HEK293 (cell line): ENCODE results near the gene SLC38A8.

Source experiments
- CTCF ChIA-PET: fragments of 350-600 bp; formaldehyde crosslinking; extraction: SDS; loops from one replicate; lab custom pipeline; 2021; ENCODE audit warnings: antibody characterized with exemption; lab: Yijun Ruan, JAX
- POLR2A ChIA-PET: fragments of 300-600 bp; formaldehyde crosslinking; extraction: SDS; loops from one replicate; lab custom pipeline; 2020; ENCODE audit warnings: antibody characterized with exemption, inconsistent platforms; lab: Yijun Ruan, JAX
- H3K27ac ChIP-seq: fragments of 200-500 bp; sonication (Bioruptor generic); 2 replicates; pipeline ENCODE4 v1.5.1; 2014; ENCODE audit warnings: low read depth, low read length, control low read depth, inconsistent platforms; ENCODE audit errors: extremely low read depth
- H3K36me3 ChIP-seq, 2 experiments: fragments of 200-500 bp in 1 of 2; sonication (Bioruptor generic) in 1 of 2; 1 replicate in 1 of 2; 2 replicates in 1 of 2; pipeline ENCODE4 v1.5.1; 2014 to 2017; ENCODE audit warnings: inconsistent platforms in 2 of 2, low read length in 2 of 2; ENCODE audit not compliant: control insufficient read depth in 2 of 2, insufficient read depth in 1 of 2
- H3K4me1 ChIP-seq: fragments of 200-500 bp; sonication (Bioruptor generic); 2 replicates; pipeline ENCODE4 v1.5.1; 2014; ENCODE audit warnings: mild to moderate bottlenecking, low read length, inconsistent platforms; ENCODE audit not compliant: control insufficient read depth, insufficient read depth
- H3K4me3 ChIP-seq: 2 replicates; pipeline ENCODE4 v1.5.1; 2011; ENCODE audit warnings: low read depth, mild to moderate bottlenecking, control low read depth, low read length, moderate library complexity
- H3K9me3 ChIP-seq: fragments of 200-500 bp; sonication (Bioruptor generic); 2 replicates; pipeline ENCODE4 v1.5.1; 2014; ENCODE audit warnings: low read depth, low read length, inconsistent platforms; ENCODE audit not compliant: control insufficient read depth, insufficient read depth
- CTCF ChIP-seq: fragments of 450-650 bp; formaldehyde crosslinking; IDR thresholded peaks from 2 replicates; pipeline ENCODE4 v1.5.1; 2016; ENCODE audit warnings: missing biosample characterization, missing genetic modification characterization
- GLI4 ChIP-seq: fragments of 450-650 bp; formaldehyde crosslinking; IDR thresholded peaks from 2 replicates; pipeline ENCODE4 v1.5.1; 2016; ENCODE audit warnings: missing biosample characterization, missing genetic modification characterization
- GLIS1 ChIP-seq: fragments of 450-650 bp; formaldehyde crosslinking; IDR thresholded peaks from 2 replicates; pipeline ENCODE4 v1.5.1; 2016; ENCODE audit warnings: missing biosample characterization, missing genetic modification characterization
- HOXD13 ChIP-seq: sonication (generic); formaldehyde crosslinking; IDR thresholded peaks from 2 replicates; pipeline ENCODE4 v1.8.0; 2022; ENCODE audit warnings: missing genetic modification reagents, borderline replicate concordance
- MYNN ChIP-seq: fragments of 450-650 bp; formaldehyde crosslinking; IDR thresholded peaks from 2 replicates; pipeline ENCODE4 v1.5.1; 2016; ENCODE audit warnings: missing biosample characterization, missing genetic modification characterization, borderline replicate concordance
- MZF1 ChIP-seq: fragments of 450-650 bp; formaldehyde crosslinking; IDR thresholded peaks from 2 replicates; pipeline ENCODE4 v1.5.1; 2017; ENCODE audit warnings: missing biosample characterization, missing genetic modification characterization, borderline replicate concordance
- TCF7L2 ChIP-seq: IDR thresholded peaks from 2 replicates; pipeline ENCODE4 v1.6.1; 2011; ENCODE audit warnings: low read depth, mild to moderate bottlenecking, inconsistent platforms, low read length, moderate library complexity, borderline replicate concordance
- ZFHX2 ChIP-seq: fragments of 450-650 bp; formaldehyde crosslinking; conservative IDR thresholded peaks from 2 replicates; pipeline ENCODE4 v1.5.1; 2016; ENCODE audit warnings: missing biosample characterization, missing genetic modification characterization
- ZFP3 ChIP-seq: fragments of 450-650 bp; formaldehyde crosslinking; IDR thresholded peaks from 2 replicates; pipeline ENCODE4 v1.5.1; 2016; ENCODE audit warnings: low read depth, missing biosample characterization, missing genetic modification characterization
- ZNF112 ChIP-seq: fragments of 450-650 bp; formaldehyde crosslinking; IDR thresholded peaks from 2 replicates; pipeline ENCODE4 v1.5.0; 2017; ENCODE audit warnings: missing biosample characterization, missing genetic modification characterization
- ZNF223 ChIP-seq: fragments of 450-650 bp; formaldehyde crosslinking; IDR thresholded peaks from 2 replicates; pipeline ENCODE4 v1.5.1; 2016; ENCODE audit warnings: missing biosample characterization, missing genetic modification characterization
- ZNF394 ChIP-seq: fragments of 450-650 bp; formaldehyde crosslinking; IDR thresholded peaks from 2 replicates; pipeline ENCODE4 v1.5.1; 2016; ENCODE audit warnings: missing biosample characterization, missing genetic modification characterization, mild to moderate bottlenecking, moderate library complexity, borderline replicate concordance
- ZNF449 ChIP-seq: fragments of 450-650 bp; formaldehyde crosslinking; IDR thresholded peaks from 2 replicates; pipeline ENCODE4 v1.5.1; 2017; ENCODE audit warnings: missing biosample characterization, mild to moderate bottlenecking, missing genetic modification characterization, moderate library complexity
- ZNF571 ChIP-seq: fragments of 450-650 bp; formaldehyde crosslinking; IDR thresholded peaks from 2 replicates; pipeline ENCODE4 v1.5.0; 2017; ENCODE audit warnings: missing biosample characterization, missing genetic modification characterization
- ZNF623 ChIP-seq: fragments of 450-650 bp; formaldehyde crosslinking; IDR thresholded peaks from 2 replicates; pipeline ENCODE4 v1.5.1; 2016; ENCODE audit warnings: missing biosample characterization, missing genetic modification characterization
- ZNF660 ChIP-seq: fragments of 450-650 bp; IDR thresholded peaks from 2 replicates; pipeline ENCODE4 v1.5.1; 2018; ENCODE audit warnings: missing biosample characterization, mild to moderate bottlenecking, missing genetic modification characterization
- ZNF707 ChIP-seq: fragments of 450-650 bp; formaldehyde crosslinking; IDR thresholded peaks from 2 replicates; pipeline ENCODE4 v1.5.1; 2016; ENCODE audit warnings: missing biosample characterization, missing genetic modification characterization
- ZNF792 ChIP-seq: fragments of 450-650 bp; formaldehyde crosslinking; IDR thresholded peaks from 2 replicates; pipeline ENCODE4 v1.5.1; 2016; ENCODE audit warnings: missing biosample characterization, missing genetic modification characterization
- ZSCAN23 ChIP-seq: fragments of 450-650 bp; formaldehyde crosslinking; IDR thresholded peaks from 2 replicates; pipeline ENCODE4 v1.5.1; 2016; ENCODE audit warnings: missing biosample characterization, missing genetic modification characterization
- ZXDB ChIP-seq: fragments of 450-650 bp; formaldehyde crosslinking; IDR thresholded peaks from 2 replicates; pipeline ENCODE4 v1.5.1; 2016; ENCODE audit warnings: missing biosample characterization, missing genetic modification characterization

Gene SLC38A8

GRCh38 chr16:84000989-84001642 lies 41.5 kb downstream of the SLC38A8 start:
- no peak overlapping the region for H3K4me3 ChIP-seq
- CTCF ChIA-PET, result interaction anchor here (0.6 kb wide), 1 partner anchor 12 kb away, joined by 5 read pairs; no protein-coding TSS in a partner anchor
- TF ChIP-seq HOXD13 (no peak), GLIS1 (peak; percentile 26; the same call in 1 of the 2 replicates)
- no peaks in the 10 kb centered on the region for H3K9me3 ChIP-seq
- H3K4me1 ChIP-seq, result no peaks in the 10 kb centered on the region
- POLR2A ChIA-PET, result no interaction called here
- no peaks in the 10 kb centered on the region for H3K36me3 ChIP-seq
- H3K27ac ChIP-seq, result no peak overlapping the region

- H3K36me3 ChIP-seq, result no peaks in the 10 kb centered on the region
- H3K27ac ChIP-seq, result no peak overlapping the region
- H3K4me1 ChIP-seq, result no peaks in the 10 kb centered on the region
- TF ChIP-seq ZNF660 (no peak), ZNF707 (no peak), ZNF571 (no peak)
- H3K4me3 ChIP-seq, result no peak overlapping the region
- ChIA-PET CTCF (interaction anchor here (1.0 kb wide), 1 partner anchor 16 kb away, joined by 4 read pairs; no protein-coding TSS in a partner anchor), POLR2A (no interaction called here)
- no peaks in the 10 kb centered on the region for H3K9me3 ChIP-seq
Observed at GRCh38 chr16:83998091-83998490, 44.5 kb downstream of the SLC38A8 start.

- Histone ChIP-seq H3K4me1 (no peaks in the 10 kb centered on the region), H3K4me3 (no peak overlapping the region), H3K36me3 (no peaks in the 10 kb centered on the region), H3K9me3 (no peaks in the 10 kb centered on the region), H3K27ac (no peak overlapping the region)
- TF ChIP-seq CTCF (0 out of 2 replicates have a peak, but pooled peaks have one; percentile 27), GLI4 (tag by site-specific recombination) (no peak)
- POLR2A ChIA-PET, result interaction anchor here (1.0 kb wide), 1 partner anchor 17 kb away, joined by 3 read pairs; no protein-coding TSS in a partner anchor
- CTCF ChIA-PET, result interaction anchor here (0.6 to 1.4 kb wide), 5 partner anchors 10 to 626 kb away, joined by 3 to 5 read pairs (median 3); no protein-coding TSS in a partner anchor
Observed at GRCh38 chr16:83996481-83997252, 45.9 kb downstream of the SLC38A8 start.

- ChIA-PET POLR2A (interaction anchor here (1.0 kb wide), 1 partner anchor 18 kb away, joined by 3 read pairs; no protein-coding TSS in a partner anchor), CTCF (interaction anchor here (1.0 to 1.6 kb wide), 4 partner anchors 13 to 512 kb away, joined by 3 to 5 read pairs (median 4); no protein-coding TSS in a partner anchor)
- H3K9me3 ChIP-seq, result no peaks in the 10 kb centered on the region
- H3K4me1 ChIP-seq, result no peaks in the 10 kb centered on the region
- TF ChIP-seq ZFHX2 (tag by site-specific recombination), result no peak
- no peak for TF ChIP-seq ZNF660
- TF ChIP-seq ZXDB (tag by site-specific recombination), result peak; percentile 50; the same call in 1 of the 2 replicates
- no peak for TF ChIP-seq ZNF112
- no peak for TF ChIP-seq ZSCAN23 (tag by site-specific recombination)
- TF ChIP-seq ZFP3 (tag by site-specific recombination), result no peak
- no peak for TF ChIP-seq ZNF792 (tag by site-specific recombination)
- TF ChIP-seq ZNF449, result no peak
- peak; percentile 31; the same call in 1 of the 2 replicates for TF ChIP-seq MYNN (tag by site-specific recombination)
- no peak for TF ChIP-seq ZNF623
- TF ChIP-seq MZF1, result no peak
- TF ChIP-seq ZNF223 (tag by site-specific recombination), result no peak
- TF ChIP-seq TCF7L2, result no peak
- peak; percentile 50; the same call in 1 of the 2 replicates for TF ChIP-seq ZNF394
- H3K4me3 ChIP-seq, result no peak overlapping the region
- H3K36me3 ChIP-seq, result no peaks in the 10 kb centered on the region
- no peak overlapping the region for H3K27ac ChIP-seq
Observed at GRCh38 chr16:83995754-83996153, 46.8 kb downstream of the SLC38A8 start.
